Activated B cell treated with CpG ODN at 0.5 μM for 24 hours (primary cell): Measurements from ENCODE around the gene PFN1. TPM values are rescaled to one million over a fixed set of nuclear protein-coding genes. Genes with fewer than 3 reads are reported as not detected.

Experiments
- ATAC-seq: fragments of 200-7000 bp; cut with Tn5 transposase; one replicate; pipeline ENCODE4 v1.10.0; 2021; ENCODE audit warnings: low read depth, mild to moderate bottlenecking, moderate library complexity
- CTCF ChIA-PET: fragments of 350-600 bp; sonication (Branson Sonifier 250); formaldehyde crosslinking; loops from one replicate; lab custom pipeline; 2021; ENCODE audit warnings: antibody characterized with exemption; lab: Charles Lee
- POLR2A ChIA-PET: fragments of 350-600 bp; sonication (Branson Sonifier 250); formaldehyde crosslinking; loops from one replicate; lab custom pipeline; 2021; ENCODE audit warnings: antibody characterized with exemption; lab: Charles Lee
- DNase-seq: peaks from one replicate; pipeline ENCODE4 v3.0.0; 2022
- H3K27ac Mint-ChIP-seq: one replicate; pipeline ENCODE4 v1.8.0; 2020; ENCODE audit warnings: mixed read lengths
- H3K27me3 Mint-ChIP-seq: one replicate; pipeline ENCODE4 v1.8.0; 2021; ENCODE audit warnings: mixed read lengths
- H3K36me3 Mint-ChIP-seq: one replicate; pipeline ENCODE4 v1.8.0; 2021; ENCODE audit warnings: low read depth, mixed read lengths
- H3K4me1 Mint-ChIP-seq: one replicate; pipeline ENCODE4 v1.8.0; 2021; ENCODE audit warnings: mixed read lengths
- H3K4me3 Mint-ChIP-seq: one replicate; pipeline ENCODE4 v1.8.0; 2020; ENCODE audit warnings: mild to moderate bottlenecking, mixed read lengths
- H3K9me3 Mint-ChIP-seq: one replicate; pipeline ENCODE4 v1.8.0; 2020; ENCODE audit warnings: mixed read lengths
- CTCF ChIP-seq: fragments of 200-600 bp; IDR thresholded peaks from one replicate; pipeline ENCODE4 v1.8.0; 2022; ENCODE audit warnings: antibody characterized with exemption, mild to moderate bottlenecking
- intact Hi-C: fragments of 100-400 bp; cut with micrococcal nuclease; formaldehyde crosslinking; loops from one replicate; pipeline ENCODE4 v1.15.1; 2024
- total RNA-seq: library from RNA; stranded (reverse); gene quantifications from 2 replicates; pipeline ENCODE4 v1.2.3, GENCODE V29; 2022

The PFN1 gene
- total RNA-seq, 1 donor from 2014 or later = 1,072 TPM

- Mint-ChIP-seq H3K27me3 (no peaks in the 10 kb centered on the region), H3K9me3 (no peaks in the 10 kb centered on the region), H3K4me3 (no peak overlapping the region), H3K4me1 (peaks cover 18% of the 10 kb centered on the region), H3K36me3 (peaks cover 46% of the 10 kb centered on the region), H3K27ac (no peak overlapping the region)
- intact Hi-C loops = loop anchor here (5.0 kb wide), 3 partner anchors 36 to 256 kb away; partner anchors contain the start of genes ARRB2, GP1BA and ZFP3
- ChIA-PET CTCF (interaction anchor here (1.3 to 3.4 kb wide), 2 partner anchors 19 to 29 kb away, joined by 4 to 17 read pairs; partner anchors contain the start of genes CAMTA2 and KIF1C), POLR2A (interaction anchor here (0.6 to 11.6 kb wide), 11 partner anchors 10 to 259 kb away, joined by 3 to 391 read pairs (median 12); partner anchors contain the start of genes CAMTA2, ENO3, INCA1 and KIF1C)
- no peak for ATAC-seq
- DNase-seq = no peak
- no peak for TF ChIP-seq CTCF
Observed at GRCh38 chr17:4968486-4969046, 20.2 kb upstream of the PFN1 start.

DNA sequence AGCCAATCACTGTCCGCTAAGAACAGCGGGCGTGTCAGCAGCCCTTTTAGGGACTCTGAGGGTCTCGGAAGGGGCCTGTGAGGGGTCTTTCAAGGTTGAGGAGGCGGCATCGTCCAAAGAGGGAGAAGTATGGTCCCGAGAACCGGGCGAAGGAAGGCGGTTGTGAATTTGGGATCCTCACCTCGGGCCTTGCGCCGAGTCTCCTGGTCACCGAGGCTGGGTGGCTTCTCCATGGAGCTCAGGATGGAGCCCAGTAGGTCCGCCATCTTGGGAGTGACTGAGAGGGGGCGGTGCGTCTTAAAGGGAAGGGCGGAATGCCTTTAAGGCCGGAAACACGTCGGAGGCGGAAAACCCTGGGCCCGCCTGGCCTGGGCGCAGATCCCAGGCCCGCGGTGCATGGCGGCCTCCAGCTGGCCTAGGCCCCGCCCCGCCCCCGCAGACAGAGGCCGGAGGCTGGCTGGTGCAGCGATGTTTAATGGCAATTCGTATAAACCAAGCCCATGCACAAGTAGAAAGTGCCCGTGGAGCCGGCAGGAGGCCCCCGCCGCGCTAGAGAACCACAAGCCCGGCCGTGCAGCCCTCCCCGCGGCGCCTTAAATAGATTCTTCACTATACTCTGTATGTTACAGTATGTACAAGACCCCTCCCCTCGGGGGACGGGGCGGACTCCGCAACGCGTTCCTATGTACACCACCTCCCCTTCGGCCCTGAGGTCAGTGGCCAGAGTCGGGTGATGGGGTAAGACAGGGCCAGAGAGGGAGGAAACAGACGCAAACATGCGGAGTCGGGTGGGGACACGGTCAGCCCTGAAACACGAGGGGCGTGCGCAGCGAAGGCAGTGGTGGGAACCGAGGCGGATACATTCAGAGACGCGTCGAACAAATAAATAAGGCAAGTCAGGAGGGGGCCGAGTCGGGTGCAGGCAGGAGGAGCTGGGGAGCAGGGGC, 19.5 kb upstream of the PFN1 start, which contains the start of gene SPAG7:
SPAG7 (minus strand) TSS at position 279 of the 947 bp plus-strand sequence; CDS start at position 266, 13 bp downstream.
- Mint-ChIP-seq H3K9me3 (no peaks in the 10 kb centered on the region), H3K4me3 (no peak within 1 kb of the TSS), H3K36me3 (peaks cover 42% of the 10 kb centered on the region), H3K4me1 (peaks cover 18% of the 10 kb centered on the region), H3K27me3 (no peaks in the 10 kb centered on the region), H3K27ac (no peak within 1 kb of the TSS)
- TF ChIP-seq CTCF = no peak
- ChIA-PET CTCF (interaction anchor here (0.6 to 3.4 kb wide), 10 partner anchors 12 to 401 kb away, joined by 3 to 17 read pairs (median 6); partner anchors contain the start of genes CAMTA2, CHRNE, PFN1 and RNF167), POLR2A (interaction anchor here (0.7 to 11.6 kb wide), 32 partner anchors 11 to 824 kb away, joined by 3 to 391 read pairs (median 6); partner anchors contain the start of genes C17orf107, CAMTA2, CHRNE and CYB5D2)
- intact Hi-C loops = loop anchor here (1.0 to 5.0 kb wide), 10 partner anchors 19 to 256 kb away; partner anchors contain the start of genes ARRB2, CAMTA2, GP1BA and INCA1
- ATAC-seq (peak; percentile 64), DNase-seq (peak; percentile 96)

- Mint-ChIP-seq H3K27ac (no peak overlapping the region), H3K4me3 (no peak overlapping the region), H3K4me1 (peaks cover 18% of the 10 kb centered on the region), H3K36me3 (peaks cover 34% of the 10 kb centered on the region), H3K9me3 (no peaks in the 10 kb centered on the region), H3K27me3 (no peaks in the 10 kb centered on the region)
- ATAC-seq (peak; percentile 87), DNase-seq (no peak)
- TF ChIP-seq CTCF = no peak
- intact Hi-C loops = loop anchor here (1.0 to 5.0 kb wide), 10 partner anchors 18 to 255 kb away; partner anchors contain the start of genes ARRB2, CAMTA2, GP1BA and INCA1
- ChIA-PET CTCF (interaction anchor here (0.6 to 3.4 kb wide), 11 partner anchors 13 to 400 kb away, joined by 3 to 17 read pairs (median 4); partner anchors contain the start of genes CAMTA2, CHRNE, PFN1 and RNF167), POLR2A (interaction anchor here (0.6 to 11.6 kb wide), 32 partner anchors 10 to 823 kb away, joined by 3 to 391 read pairs (median 6); partner anchors contain the start of genes C17orf107, CAMTA2, CHRNE and CYB5D2)
Observed at GRCh38 chr17:4966844-4967538, 18.7 kb upstream of the PFN1 start.

GRCh38 chr17:4965311-4965986, 17.1 kb upstream of the PFN1 start:
- POLR2A ChIA-PET = interaction anchor here (0.5 to 11.6 kb wide), 10 partner anchors 9 to 137 kb away, joined by 3 to 391 read pairs (median 10); partner anchors contain the start of genes CAMTA2, CHRNE, ENO3 and INCA1
- H3K36me3 Mint-ChIP-seq = peaks cover 33% of the 10 kb centered on the region
- intact Hi-C loops = loop anchor here (5.0 kb wide), 3 partner anchors 33 to 253 kb away; partner anchors contain the start of genes ARRB2, GP1BA and ZFP3
- no peak for TF ChIP-seq CTCF
- H3K4me3 Mint-ChIP-seq = no peak overlapping the region
- no peak overlapping the region for H3K27ac Mint-ChIP-seq
- no peaks in the 10 kb centered on the region for H3K9me3 Mint-ChIP-seq
- CTCF ChIA-PET = interaction anchor here (3.4 kb wide), 1 partner anchor 22 kb away, joined by 17 read pairs; the partner anchor contains the start of gene CAMTA2
- no peaks in the 10 kb centered on the region for H3K27me3 Mint-ChIP-seq
- H3K4me1 Mint-ChIP-seq = peaks cover 17% of the 10 kb centered on the region
- ATAC-seq (no peak), DNase-seq (no peak)
